Uterus (tissue), 2 donors: ENCODE results near the gene CNTN2.

Experiments
- CTCF ChIP-seq, 4 experiments: fragments of 200-600 bp in 2 of 4; fragments of 450-650 bp in 2 of 4; sonication (generic) in 2 of 4; IDR thresholded peaks; one replicate each; pipeline ENCODE4 v1.5.1; 2016 to 2019; ENCODE audit warnings: antibody characterized with exemption in 4 of 4, mild to moderate bottlenecking in 2 of 4, moderate library complexity in 1 of 4
- POLR2A ChIP-seq, 2 donors: fragments of 450-650 bp; IDR thresholded peaks; one replicate each; pipeline ENCODE4 v1.6.1; 2016; ENCODE audit warnings: antibody characterized with exemption in 2 of 2, mild to moderate bottlenecking in 1 of 2, moderate library complexity in 1 of 2

- TF ChIP-seq CTCF (IDR thresholded peaks at IDR 0.05) (no peak), POLR2A (IDR thresholded peaks at IDR 0.05) (no peak)
Measured at GRCh38 chr1:205024679-205025078, 18.3 kb upstream of the CNTN2 start.
